GM12878 (cell line): Measurements from ENCODE around the gene ZPR1. TPM values are rescaled to one million over a fixed set of nuclear protein-coding genes. Genes with fewer than 3 reads are reported as not detected.
A peak's percentile ranks its signal among the peaks of the same experiment; 100 is the strongest.

Experiments used
- ATAC-seq: fragments of 200-7000 bp; cut with Tn5 transposase; 3 replicates; pipeline ENCODE4 v1.9.1; 2020; ENCODE audit warnings: mild to moderate bottlenecking, moderate library complexity
- Bru-seq: library from RNA; stranded (reverse); fragments of 400-500 nt; gene quantifications from one replicate; lab custom pipeline; 2021; lab: Mats Ljungman, UMichigan
- BruChase-seq, 2 experiments: library from RNA; stranded (reverse); fragments of 400-500 nt; gene quantifications; one replicate each; lab custom pipeline; 2021; lab: Mats Ljungman, UMichigan
- BruUV-seq: library from RNA; stranded (reverse); fragments of 400-500 nt; replicated peaks from 2 replicates; lab custom pipeline; 2021; lab: Mats Ljungman, UMichigan
- CTCF ChIA-PET: fragments of 300-600 bp; sonication (Branson Sonifier 250); formaldehyde crosslinking; extraction: SDS; loops from one replicate; lab custom pipeline; 2021; ENCODE audit warnings: inconsistent platforms; lab: Yijun Ruan, JAX
- POLR2A ChIA-PET: fragments of 350-600 bp; formaldehyde crosslinking; extraction: SDS; loops from one replicate; lab custom pipeline; 2021; ENCODE audit warnings: inconsistent platforms; lab: Charles Lee
- RAD21 ChIA-PET: fragments of 300-600 bp; sonication (Branson Sonifier 250); formaldehyde crosslinking; loops from one replicate; lab custom pipeline; 2023; ENCODE audit warnings: antibody characterized with exemption; ENCODE audit not compliant: unreplicated experiment; lab: Charles Lee
- SMC1A ChIA-PET: fragments of 300-600 bp; sonication (Branson Sonifier 250); formaldehyde crosslinking; loops from one replicate; lab custom pipeline; 2023; ENCODE audit not compliant: unreplicated experiment, uncharacterized antibody; lab: Charles Lee
- DNase-seq: peaks from one replicate; pipeline ENCODE4 v3.0.0-alpha.2; 2011; ENCODE audit warnings: low read depth, low spot score
- FAIRE-seq: peaks from 3 replicates; lab custom pipeline; 2011; peaks lifted over from hg19 to GRCh38; lab: Jason Lieb, UNC
- H2AFZ ChIP-seq: 2 replicates; pipeline ENCODE4 v1.6.0; 2011; ENCODE audit warnings: low read depth, low read length, control low read depth; ENCODE audit not compliant: control insufficient read depth
- H3K27ac ChIP-seq: 2 replicates; pipeline ENCODE4 v1.5.1; 2011; ENCODE audit warnings: control low read depth; ENCODE audit not compliant: control insufficient read depth, insufficient read depth
- H3K27me3 ChIP-seq, 2 experiments: replicated peaks in 1 of 2; 2 replicates each; pipeline versions ENCODE4 v1.6.0 to v1.6.1; 2011; ENCODE audit warnings: low read length in 1 of 2; ENCODE audit not compliant: control insufficient read depth in 2 of 2, insufficient read depth in 2 of 2
- H3K36me3 ChIP-seq, 2 experiments: 2 replicates each; pipeline ENCODE4 v1.5.1; 2011; ENCODE audit warnings: low read length in 1 of 2; ENCODE audit not compliant: control insufficient read depth in 2 of 2, insufficient read depth in 2 of 2
- H3K4me1 ChIP-seq: 2 replicates; pipeline ENCODE4 v1.6.1; 2011; ENCODE audit warnings: mild to moderate bottlenecking, low read length, moderate library complexity, mixed read lengths; ENCODE audit not compliant: control insufficient read depth, insufficient read depth
- H3K4me2 ChIP-seq: 2 replicates; pipeline ENCODE4 v1.6.0; 2011; ENCODE audit warnings: control low read depth; ENCODE audit not compliant: control insufficient read depth, insufficient read depth
- H3K4me3 ChIP-seq: fragments of 200-600 bp; sonication (generic); 2 replicates; pipeline ENCODE4 v1.5.1; 2016
- H3K79me2 ChIP-seq: 2 replicates; pipeline ENCODE4 v1.6.0; 2011; ENCODE audit warnings: low read length; ENCODE audit not compliant: control insufficient read depth, insufficient read depth
- H3K9ac ChIP-seq: 2 replicates; pipeline ENCODE4 v1.8.0; 2011; ENCODE audit warnings: low read length, control low read depth, mixed read lengths; ENCODE audit not compliant: control insufficient read depth, insufficient read depth
- H3K9me3 ChIP-seq: replicated peaks from 3 replicates; pipeline ENCODE4 v1.5.1; 2011; ENCODE audit warnings: mild to moderate bottlenecking, low read length; ENCODE audit not compliant: control insufficient read depth, insufficient read depth
- H4K20me1 ChIP-seq: 2 replicates; pipeline ENCODE4 v1.6.0; 2011; ENCODE audit not compliant: control insufficient read depth, insufficient read depth
- ATF2 ChIP-seq: IDR thresholded peaks from 2 replicates; pipeline ENCODE4 v1.6.1; 2012; ENCODE audit warnings: low read length, inconsistent platforms
- KDM1A ChIP-seq: fragments of 200-600 bp; sonication (generic); IDR thresholded peaks from 2 replicates; pipeline ENCODE4 v1.6.1; 2016; ENCODE audit warnings: borderline replicate concordance
- NFYA ChIP-seq: IDR thresholded peaks from 2 replicates; pipeline ENCODE4 v1.6.1; 2011; ENCODE audit warnings: low read depth, mild to moderate bottlenecking, low read length, improper control_type of control experiment, borderline replicate concordance
- RB1 ChIP-seq: fragments of 450-650 bp; formaldehyde crosslinking; IDR thresholded peaks from 2 replicates; pipeline ENCODE4 v1.6.1; 2017; ENCODE audit warnings: mild to moderate bottlenecking, borderline replicate concordance
- RCOR1 ChIP-seq: conservative IDR thresholded peaks from 2 replicates; pipeline ENCODE4 v1.6.1; 2012; ENCODE audit warnings: low read depth, low read length, improper control_type of control experiment
- TARDBP ChIP-seq: IDR thresholded peaks from 2 replicates; pipeline ENCODE4 v1.6.1; 2016; ENCODE audit warnings: borderline replicate concordance
- USF2 ChIP-seq: IDR thresholded peaks from 2 replicates; pipeline ENCODE4 v1.6.1; 2011; ENCODE audit warnings: low read depth, low read length, improper control_type of control experiment, borderline replicate concordance
- ZBED1 ChIP-seq: IDR thresholded peaks from 2 replicates; pipeline ENCODE4 v1.6.1; 2016; ENCODE audit warnings: borderline replicate concordance
- ZNF207 ChIP-seq: fragments of 450-650 bp; IDR thresholded peaks from 2 replicates; pipeline ENCODE4 v1.6.1; 2014; ENCODE audit warnings: antibody characterized with exemption, mild to moderate bottlenecking, borderline replicate concordance
- whole genome bisulfite sequencing: methylation state at CpG from one replicate; pipeline ENCODE4 v1.1.6; 2016; ENCODE audit warnings: low lambda C conversion rate; ENCODE audit not compliant: insufficient replicate concordance, insufficient coverage; ENCODE audit errors: missing lambda C conversion rate; 5-methylcytosine and 5-hydroxymethylcytosine counted together
- in situ Hi-C: fragments of 300-500 bp; cut with MboI; formaldehyde crosslinking; loops from 9 replicates; pipeline ENCODE4 v1.14.3; 2018; ENCODE audit warnings: mixed read lengths
- intact Hi-C: fragments of 100-400 bp; cut with micrococcal nuclease; formaldehyde crosslinking; loops from one replicate; pipeline ENCODE4 v1.14.2; 2022; ENCODE audit not compliant: unreplicated experiment
- long read RNA-seq, 2 experiments: library from polyadenylated mRNA; unstranded; transcript quantifications; one replicate each; pipeline ENCODE4 v2.0.0, GENCODE V29; 2019 to 2020
- polyA minus RNA-seq, 3 experiments: library from RNA; depleted of rRNA, polyadenylated mRNA; stranded (reverse); fragments of >200 nt; gene quantifications; 2 replicates each; pipeline ENCODE4 v1.2.3, GENCODE V29; 2011
- polyA plus RNA-seq, 11 experiments: library from polyadenylated mRNA; depleted of rRNA in 4 of 11; unstranded in 6 of 11; stranded (reverse) in 5 of 11; fragments of >200 nt; fragmentation: Nextera tagmentation in 4 of 11; fragmentation: Illumina TruSeq in 1 of 11; extraction: Ambion mirVana in 4 of 11; extraction: Trizol in 1 of 11; gene quantifications; 1 replicate in 1 of 11; 2 replicates in 10 of 11; pipeline versions ENCODE4 v1.2.1 to v1.2.3, GENCODE V29; 2011 to 2016; ENCODE audit warnings: inconsistent platforms in 2 of 11, missing spikeins in 2 of 11, low read depth in 1 of 11
- total RNA-seq, 4 experiments: library from RNA; depleted of rRNA in 3 of 4; stranded (reverse); fragments of >200 nt in 3 of 4; fragmentation: Illumina TruSeq in 1 of 4; extraction: Trizol in 1 of 4; gene quantifications; 2 replicates each; pipeline versions ENCODE4 v1.2.1 to v1.2.3, GENCODE V29; 2013 to 2021

Gene ZPR1, protein sequence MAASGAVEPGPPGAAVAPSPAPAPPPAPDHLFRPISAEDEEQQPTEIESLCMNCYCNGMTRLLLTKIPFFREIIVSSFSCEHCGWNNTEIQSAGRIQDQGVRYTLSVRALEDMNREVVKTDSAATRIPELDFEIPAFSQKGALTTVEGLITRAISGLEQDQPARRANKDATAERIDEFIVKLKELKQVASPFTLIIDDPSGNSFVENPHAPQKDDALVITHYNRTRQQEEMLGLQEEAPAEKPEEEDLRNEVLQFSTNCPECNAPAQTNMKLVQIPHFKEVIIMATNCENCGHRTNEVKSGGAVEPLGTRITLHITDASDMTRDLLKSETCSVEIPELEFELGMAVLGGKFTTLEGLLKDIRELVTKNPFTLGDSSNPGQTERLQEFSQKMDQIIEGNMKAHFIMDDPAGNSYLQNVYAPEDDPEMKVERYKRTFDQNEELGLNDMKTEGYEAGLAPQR
- 60.8 and 72.4 TPM in 2 replicates for total RNA-seq (2013; cell fraction: nucleolus; rRNA removed)
- total RNA-seq (2014; rRNA removed) (42.8 and 46.3 TPM in 2 replicates), total RNA-seq (2014; rRNA removed; fragmentation: Illumina TruSeq; extraction: Trizol) (50.1 and 54.3 TPM in 2 replicates), total RNA-seq (2021) (55.1 and 58.4 TPM in 2 replicates), polyA plus RNA-seq (2011; rRNA removed) (76.9 and 80.4 TPM in 2 replicates), polyA plus RNA-seq (2014; fragmentation: Illumina TruSeq; extraction: Trizol) (55.1 and 70.4 TPM in 2 replicates), polyA plus RNA-seq (2014; fragmentation: Nextera tagmentation; extraction: Ambion mirVana) (10 to 100 TPM in 1 of 2 experiments, 1 to 10 TPM in 1; 9.3 to 20.4 TPM), polyA plus RNA-seq (2014; rRNA removed) (46.9 and 48.3 TPM in 2 replicates), polyA plus RNA-seq (2016; fragmentation: Nextera tagmentation; extraction: Ambion mirVana) (10 to 100 TPM; 89.3 to 89.7 TPM), polyA minus RNA-seq (2011; rRNA and poly(A)+ RNA removed) (64.3 and 74.9 TPM in 2 replicates), Bru-seq, nascent RNA (percentile 95 among the genes with signal in this experiment), BruChase-seq, experiment 1, labeled RNA remaining after a 6-hour chase (percentile 94 among the genes with signal in this experiment), BruChase-seq, experiment 2, labeled RNA remaining after a 2-hour chase (percentile 94 among the genes with signal in this experiment)
- polyA plus RNA-seq (2011; ENCODE audit: low read depth) = 21.3 TPM
- polyA plus RNA-seq (2011; cell fraction: cytosol; rRNA removed) = 58.8 and 62.0 TPM in 2 replicates
- 65.3 and 75.7 TPM in 2 replicates for polyA plus RNA-seq (2011; cell fraction: nucleus; rRNA removed)
- 34.3 and 39.8 TPM in 2 replicates for polyA plus RNA-seq (2012)
- polyA minus RNA-seq (2011; cell fraction: cytosol; rRNA and poly(A)+ RNA removed) = 22.2 and 29.7 TPM in 2 replicates
- polyA minus RNA-seq (2011; cell fraction: nucleus; rRNA and poly(A)+ RNA removed) = 55.5 and 84.3 TPM in 2 replicates
- long read RNA-seq, experiment 1, full-length matches to known transcripts = 80 of 92 reads
- long read RNA-seq, experiment 1, partial matches to known transcripts = 2 of 92 reads
- long read RNA-seq, experiment 1, other reads (novel, unspliced or antisense) = 10 of 92 reads
- long read RNA-seq, experiment 2, full-length matches to known transcripts = 24 of 43 reads
- long read RNA-seq, experiment 2, partial matches to known transcripts = 17 of 43 reads
- long read RNA-seq, experiment 2, other reads (novel, unspliced or antisense) = 2 of 43 reads

DNA sequence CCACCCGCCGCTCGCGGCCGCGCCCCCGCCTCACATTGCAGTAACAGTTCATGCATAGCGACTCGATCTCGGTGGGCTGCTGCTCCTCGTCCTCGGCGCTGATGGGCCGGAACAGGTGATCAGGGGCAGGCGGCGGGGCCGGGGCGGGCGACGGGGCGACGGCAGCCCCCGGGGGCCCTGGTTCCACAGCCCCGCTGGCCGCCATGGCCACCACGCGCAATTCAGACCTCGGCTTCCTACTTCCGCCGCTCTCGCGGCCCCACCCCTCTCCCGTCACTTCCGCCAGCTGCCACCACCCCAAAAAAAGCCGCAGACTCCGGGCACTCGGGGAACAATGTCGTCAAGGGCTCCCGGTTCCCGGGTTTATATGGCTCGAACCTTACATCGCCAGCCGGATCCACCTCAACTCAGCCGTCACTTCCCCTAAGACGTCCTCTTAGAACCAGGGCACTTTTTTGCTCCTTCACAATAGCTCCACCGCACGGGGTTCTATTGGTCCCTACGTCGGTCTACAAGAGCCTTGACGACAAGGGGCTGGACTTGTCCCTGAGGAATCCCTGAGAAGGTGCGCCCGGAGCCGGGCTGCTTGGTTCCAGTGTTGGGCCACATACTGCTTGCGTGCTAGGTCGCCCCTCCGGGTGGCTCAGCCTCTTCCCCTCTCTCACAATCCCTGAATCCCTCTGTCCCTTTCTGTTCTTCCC is at the start of gene ZPR1:
TSS of gene ZPR1 (minus strand) at position 238 of the 701 bp plus-strand sequence. CDS start at position 205, 33 bp downstream.
- Histone ChIP-seq H3K79me2 (peaks cover 20% of the 10 kb centered on the region), H3K4me3 (peak within 1 kb of the TSS; percentile 96), H4K20me1 (no peaks in the 10 kb centered on the region), H3K9ac (peak within 1 kb of the TSS; percentile 92), H3K9me3 (no peaks in the 10 kb centered on the region), H2AFZ (peak within 1 kb of the TSS; percentile 99), H3K27me3 (no peaks in the 10 kb centered on the region), H3K4me1 (peaks cover 18% of the 10 kb centered on the region), H3K4me2 (peak within 1 kb of the TSS; percentile 99), H3K36me3 (peaks cover 9 to 26% of the 10 kb centered on the region in 2 experiments), H3K27ac (peak within 1 kb of the TSS; percentile 72)
- no TSS peak for BruUV-seq
- DNase-seq (no peak), ATAC-seq (peak; percentile 86), FAIRE-seq (peak; percentile 41)
- ChIA-PET RAD21 (interaction anchor here (0.7 to 3.3 kb wide), 5 partner anchors 15 to 391 kb away, joined by 3 to 20 read pairs (median 7); partner anchors contain the start of genes BUD13 and SIDT2), SMC1A (interaction anchor here (0.8 to 7.5 kb wide), 13 partner anchors 11 to 392 kb away, joined by 3 to 46 read pairs (median 4); partner anchors contain the start of gene SIK3), POLR2A (interaction anchor here (1.0 to 3.4 kb wide), 8 partner anchors 10 to 540 kb away, joined by 3 to 28 read pairs (median 3); partner anchors contain the start of genes BUD13 and CEP164), CTCF (interaction anchor here (0.5 to 10.9 kb wide), 8 partner anchors 25 to 393 kb away, joined by 3 to 183 read pairs (median 4); partner anchors contain the start of gene APOA1)
- WGBS = under 1% methylated on average over 40 of the region's 56 CpGs
- intact Hi-C loops (no loop called here), in situ Hi-C loops (loop anchor here (5.0 kb wide), 1 partner anchor 314 kb away; no protein-coding TSS in a partner anchor)
- TF ChIP-seq RB1 = no peak
- TF ChIP-seq ZBED1 = no peak
- TF ChIP-seq ZNF207 = no peak; the same call in 1 of the 2 replicates
- TF ChIP-seq ATF2 = no peak
- no peak for TF ChIP-seq KDM1A
- no peak for TF ChIP-seq TARDBP
- no peak for TF ChIP-seq RCOR1
- TF ChIP-seq USF2 = no peak
- TF ChIP-seq NFYA = no peak
